Erythroblast (primary cell): ENCODE results near the gene CYP46A1.

Experiments used
- GATA1 ChIP-seq: IDR thresholded peaks from 2 replicates; pipeline ENCODE4 v1.6.1; 2011; ENCODE audit warnings: low read depth, mild to moderate bottlenecking, control low read depth, low read length, moderate library complexity
- POLR2A ChIP-seq: IDR thresholded peaks from 2 replicates; pipeline ENCODE4 v1.6.1; 2011; ENCODE audit warnings: mild to moderate bottlenecking, low read length

DNA sequence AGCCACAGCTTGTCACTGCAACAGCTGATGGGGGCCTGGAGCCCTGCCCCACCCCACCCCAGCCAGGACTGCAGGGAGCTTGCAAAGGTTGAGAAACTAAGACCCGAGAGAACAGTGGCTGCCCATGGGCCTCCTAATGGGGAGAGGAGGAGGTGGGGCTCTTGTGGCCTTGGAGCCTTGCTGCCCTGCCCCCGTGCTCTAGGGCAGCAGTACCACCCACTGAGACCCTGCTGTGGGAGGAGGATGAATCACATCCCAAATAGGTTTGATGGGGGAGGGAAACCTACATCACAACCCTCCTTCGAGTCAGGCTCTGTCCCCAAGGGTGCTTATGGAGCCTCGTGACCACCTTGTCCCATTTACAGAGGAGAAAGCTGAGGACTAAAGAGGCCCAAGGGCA is 23.3 kb upstream of the CYP46A1 start:
- TF ChIP-seq POLR2A (no peak), GATA1 (no peak)
